ENCODE results near the gene TRMT1. TPM values are rescaled to one million over a fixed set of nuclear protein-coding genes. Genes with fewer than 3 reads are reported as not detected.
A peak's percentile ranks its signal among the peaks of the same experiment; 100 is the strongest.

The TRMT1 gene
- total RNA-seq, 1 experiment from 2014 or later: 106 TPM

GRCh38 chr19:13083008-13083404 lies 33.5 kb downstream of the TRMT1 start (continued):
- TF ChIP-seq ATF2 (CRISPR knock-in tag; IDR thresholded peaks at IDR 0.05; ENCODE audit: borderline replicate concordance, low read depth) (no peak), MXD4 (CRISPR knock-in tag; IDR thresholded peaks at IDR 0.05; ENCODE audit: borderline replicate concordance) (no peak), FOXK1 (CRISPR knock-in tag; IDR thresholded peaks at IDR 0.05) (no peak), IRF1 (CRISPR knock-in tag; IDR thresholded peaks at IDR 0.05) (no peak), MYBL2 (CRISPR knock-in tag; IDR thresholded peaks at IDR 0.05) (no peak), NR3C1 (CRISPR knock-in tag; conservative IDR thresholded peaks at IDR 0.05; ENCODE audit: low read depth) (no peak), SOX15 (CRISPR knock-in tag; IDR thresholded peaks at IDR 0.05) (no peak), NR2C2 (CRISPR knock-in tag; IDR thresholded peaks at IDR 0.05) (no peak), ERG (CRISPR knock-in tag; IDR thresholded peaks at IDR 0.05) (no peak), ZNF671 (CRISPR knock-in tag; IDR thresholded peaks at IDR 0.05) (no peak), ELF4 (CRISPR knock-in tag; IDR thresholded peaks at IDR 0.05; ENCODE audit: low read depth) (no peak), TEAD4 (CRISPR knock-in tag; IDR thresholded peaks at IDR 0.05) (no peak), NFATC4 (CRISPR knock-in tag; IDR thresholded peaks at IDR 0.05) (no peak)

- peaks cover 37% of the 10 kb centered on the region for H3K4me1 Mint-ChIP-seq
- ChIA-PET CTCF (interaction anchor here (1.0 to 20.5 kb wide), 8 partner anchors 9 to 197 kb away, joined by 3 to 294 read pairs (median 7); no protein-coding TSS in a partner anchor), POLR2A (interaction anchor here (1.1 kb wide), 1 partner anchor 21 kb away, joined by 3 read pairs; no protein-coding TSS in a partner anchor)
- TF ChIP-seq ATF1 (CRISPR knock-in tag; IDR thresholded peaks at IDR 0.05) (no peak), GTF2I (CRISPR knock-in tag; conservative IDR thresholded peaks at IDR 0.05) (no peak), IRF2 (CRISPR knock-in tag; IDR thresholded peaks at IDR 0.05; ENCODE audit: borderline replicate concordance, low read depth) (no peak), ZNF423 (CRISPR knock-in tag; IDR thresholded peaks at IDR 0.05) (0 out of 2 replicates have a peak, but pooled peaks have one; percentile 22), HMGA2 (CRISPR knock-in tag; IDR thresholded peaks at IDR 0.05) (no peak)
- H3K9me3 Mint-ChIP-seq: no peaks in the 10 kb centered on the region
- no peak overlapping the region for H3K27ac Mint-ChIP-seq
- ATAC-seq (peak; percentile 67), DNase-seq (ENCODE audit: low spot score) (peak; percentile 60)
- peaks cover 19% of the 10 kb centered on the region for H3K27me3 Mint-ChIP-seq (ENCODE audit: low read depth)
- H3K36me3 Mint-ChIP-seq: no peaks in the 10 kb centered on the region
- peak overlapping the region; percentile 40; the same call in 1 of the 2 replicates for H3K4me3 Mint-ChIP-seq
Measured at GRCh38 chr19:13082192-13083007, 34.1 kb downstream of the TRMT1 start.

- H3K4me1 Mint-ChIP-seq: peaks cover 42% of the 10 kb centered on the region
- ATAC-seq (no peak), DNase-seq (ENCODE audit: low spot score) (no peak)
- no peak overlapping the region for H3K4me3 Mint-ChIP-seq
- no peaks in the 10 kb centered on the region for H3K9me3 Mint-ChIP-seq
- POLR2A ChIA-PET: no interaction called here
- CTCF ChIA-PET: interaction anchor here (0.6 to 20.5 kb wide), 11 partner anchors 11 to 114 kb away, joined by 3 to 294 read pairs (median 12); no protein-coding TSS in a partner anchor
- TF ChIP-seq IRF2 (CRISPR knock-in tag; IDR thresholded peaks at IDR 0.05; ENCODE audit: borderline replicate concordance, low read depth): no peak
- TF ChIP-seq ZNF138 (CRISPR knock-in tag; conservative IDR thresholded peaks at IDR 0.05): no peak
- no peaks in the 10 kb centered on the region for H3K36me3 Mint-ChIP-seq
- peaks cover 37% of the 10 kb centered on the region for H3K27me3 Mint-ChIP-seq (ENCODE audit: low read depth)
- H3K27ac Mint-ChIP-seq: no peak overlapping the region
Measured at GRCh38 chr19:13079542-13079986, 37.0 kb downstream of the TRMT1 start.

All from WTC11 (cell line).